CD4-positive, alpha-beta memory T cell (primary cell): ENCODE data around the gene OSCAR. TPM values are rescaled to one million over a fixed set of nuclear protein-coding genes. Genes with fewer than 3 reads are reported as not detected.

Source experiments
- CTCF ChIA-PET: fragments of 350-600 bp; sonication (Branson Sonifier 250); formaldehyde crosslinking; loops from one replicate; lab custom pipeline; 2021; ENCODE audit warnings: inconsistent platforms; ENCODE audit not compliant: partially characterized antibody; lab: Charles Lee
- POLR2A ChIA-PET: fragments of 350-600 bp; sonication (Branson Sonifier 250); formaldehyde crosslinking; loops from one replicate; lab custom pipeline; 2021; ENCODE audit not compliant: partially characterized antibody; lab: Charles Lee
- DNase-seq, 5 donors: peaks; one replicate each; pipeline versions ENCODE4 v3.0.0 to v3.0.0-alpha.2; 2020 to 2022; ENCODE audit warnings: mixed read lengths in 1 of 5
- H3K27ac ChIP-seq: one replicate; pipeline ENCODE4 v1.7.0; 2013; ENCODE audit warnings: low read depth, low read length
- H3K27me3 ChIP-seq: 2 replicates; pipeline ENCODE4 v1.7.0; 2013; ENCODE audit warnings: mild to moderate bottlenecking, low read length, moderate library complexity; ENCODE audit not compliant: insufficient read depth
- H3K36me3 ChIP-seq: 2 replicates; pipeline ENCODE4 v1.7.0; 2013; ENCODE audit warnings: mild to moderate bottlenecking, low read length, moderate library complexity; ENCODE audit not compliant: insufficient read depth
- H3K4me1 ChIP-seq: 2 replicates; pipeline ENCODE4 v1.7.0; 2013; ENCODE audit warnings: mild to moderate bottlenecking, low read length, moderate library complexity; ENCODE audit not compliant: insufficient read depth
- H3K4me3 ChIP-seq, 2 donors: one replicate each; pipeline ENCODE4 v1.7.0; 2013; ENCODE audit warnings: low read length in 2 of 2, mild to moderate bottlenecking in 1 of 2
- H3K9me3 ChIP-seq, 2 donors: one replicate each; pipeline ENCODE4 v1.7.0; 2013; ENCODE audit warnings: low read length in 2 of 2, control low read depth in 1 of 2; ENCODE audit not compliant: control insufficient read depth in 1 of 2
- H3K27ac Mint-ChIP-seq, 7 donors: one replicate each; pipeline ENCODE4 v1.8.0; 2020 to 2021; ENCODE audit warnings: mixed read lengths in 7 of 7, mild to moderate bottlenecking in 6 of 7, inconsistent platforms in 3 of 7, moderate library complexity in 3 of 7
- H3K27me3 Mint-ChIP-seq, 2 donors: one replicate each; pipeline ENCODE4 v1.8.0; 2020 to 2021; ENCODE audit warnings: mixed read lengths in 2 of 2
- H3K36me3 Mint-ChIP-seq, 2 donors: one replicate each; pipeline ENCODE4 v1.8.0; 2020 to 2021; ENCODE audit warnings: mixed read lengths in 2 of 2, inconsistent platforms in 1 of 2, mild to moderate bottlenecking in 1 of 2
- H3K4me1 Mint-ChIP-seq, 4 donors: one replicate each; pipeline ENCODE4 v1.8.0; 2020 to 2021; ENCODE audit warnings: mixed read lengths in 4 of 4, mild to moderate bottlenecking in 1 of 4
- H3K4me3 Mint-ChIP-seq, 8 donors: one replicate each; pipeline ENCODE4 v1.8.0; 2020 to 2021; ENCODE audit warnings: mixed read lengths in 8 of 8, mild to moderate bottlenecking in 7 of 8, moderate library complexity in 6 of 8, inconsistent platforms in 3 of 8
- H3K9me3 Mint-ChIP-seq, 8 donors: one replicate each; pipeline ENCODE4 v1.8.0; 2020 to 2021; ENCODE audit warnings: mixed read lengths in 8 of 8, mild to moderate bottlenecking in 5 of 8, inconsistent platforms in 3 of 8, moderate library complexity in 1 of 8
- intact Hi-C: fragments of 100-400 bp; cut with micrococcal nuclease; formaldehyde crosslinking; loops from one replicate; pipeline ENCODE4 v1.15.1; 2023
- polyA plus RNA-seq, 2 donors: library from polyadenylated mRNA; unstranded; fragments of 300-500 nt; fragmentation: Illumina TruSeq; gene quantifications; one replicate each; pipeline ENCODE4 v1.2.3, GENCODE V29; 2021
- total RNA-seq, 2 experiments: library from RNA; stranded (reverse); gene quantifications; one replicate each; pipeline ENCODE4 v1.2.3, GENCODE V29; 2021

Gene OSCAR
- total RNA-seq (1 to 10 TPM in 1 of 2 experiments, under 1 TPM in 1; 0.64 to 1.1 TPM), polyA plus RNA-seq (under 1 TPM in 1 of 2 donors, not detected in 1; 0.23 TPM)

GRCh38 chr19:54100561-54100960 lies at the start of gene OSCAR:
Gene OSCAR (minus strand): TSS chr19:54100803. CDS start chr19:54100792, 11 bp downstream.
- H3K9me3 ChIP-seq = no peaks in the 10 kb centered on the region
- peaks cover 27% of the 10 kb centered on the region for H3K4me1 ChIP-seq
- H3K4me3 Mint-ChIP-seq = peak within 1 kb of the TSS in 7 of 8 donors; percentile 24 to 70 (median 47)
- H3K27ac ChIP-seq = no peak within 1 kb of the TSS
- POLR2A ChIA-PET = no interaction called here
- H3K4me3 ChIP-seq = no peak within 1 kb of the TSS
- H3K36me3 ChIP-seq = peaks cover 2% of the 10 kb centered on the region
- intact Hi-C loops = loop anchor here (10.0 kb wide), 1 partner anchor 1554 kb away; the partner anchor contains the start of gene U2AF2
- no peak for DNase-seq
- peaks cover 1 to 12% of the 10 kb centered on the region in 2 donors for H3K36me3 Mint-ChIP-seq
- H3K27me3 Mint-ChIP-seq = peaks cover 0 to 3% of the 10 kb centered on the region in 2 donors
- no peaks in the 10 kb centered on the region for H3K27me3 ChIP-seq
- CTCF ChIA-PET = no interaction called here
- H3K9me3 Mint-ChIP-seq = no peaks in the 10 kb centered on the region
- peak within 1 kb of the TSS in 5 of 7 donors; percentile 14 to 90 (median 73) for H3K27ac Mint-ChIP-seq
- peaks cover 16 to 36% (median 20%) of the 10 kb centered on the region in 4 donors for H3K4me1 Mint-ChIP-seq

GRCh38 chr19:54149021-54149812 lies 48.6 kb upstream of the OSCAR start:
- ChIA-PET POLR2A (interaction anchor here (2.2 to 5.5 kb wide), 3 partner anchors 10 to 34 kb away, joined by 7 to 46 read pairs (median 28); partner anchors contain the start of genes CNOT3, LENG1, PRPF31 and TFPT), CTCF (interaction anchor here (1.5 kb wide), 1 partner anchor 12 kb away, joined by 4 read pairs; no protein-coding TSS in a partner anchor)
- Mint-ChIP-seq H3K4me3 (peak overlapping the region in 1 of 8 donors; percentile 9), H3K9me3 (no peaks in the 10 kb centered on the region), H3K27me3 (no peaks in the 10 kb centered on the region), H3K36me3 (peaks cover 35 to 83% of the 10 kb centered on the region in 2 donors), H3K4me1 (peaks cover 5 to 17% (median 11%) of the 10 kb centered on the region in 4 donors), H3K27ac (peak overlapping the region in 1 of 7 donors; percentile 88)
- no peaks in the 10 kb centered on the region for H3K9me3 ChIP-seq
- DNase-seq = no peak
- H3K4me3 ChIP-seq = no peak overlapping the region
- no peak overlapping the region for H3K27ac ChIP-seq
- H3K36me3 ChIP-seq = peaks cover 83% of the 10 kb centered on the region
- H3K4me1 ChIP-seq = peaks cover 10% of the 10 kb centered on the region
- intact Hi-C loops = no loop called here
- no peaks in the 10 kb centered on the region for H3K27me3 ChIP-seq

GRCh38 chr19:54148158-54148557 lies 47.6 kb upstream of the OSCAR start:
- Mint-ChIP-seq H3K36me3 (peaks cover 42 to 83% of the 10 kb centered on the region in 2 donors), H3K4me3 (no peak overlapping the region), H3K27me3 (no peaks in the 10 kb centered on the region), H3K27ac (no peak overlapping the region), H3K9me3 (no peaks in the 10 kb centered on the region), H3K4me1 (peaks cover 0 to 6% (median 4%) of the 10 kb centered on the region in 4 donors)
- Histone ChIP-seq H3K9me3 (no peaks in the 10 kb centered on the region), H3K4me1 (no peaks in the 10 kb centered on the region), H3K27ac (no peak overlapping the region), H3K4me3 (no peak overlapping the region), H3K36me3 (peaks cover 83% of the 10 kb centered on the region), H3K27me3 (no peaks in the 10 kb centered on the region)
- intact Hi-C loops = no loop called here
- DNase-seq = no peak
- ChIA-PET CTCF (interaction anchor here (1.0 kb wide), 1 partner anchor 20 kb away, joined by 3 read pairs; no protein-coding TSS in a partner anchor), POLR2A (interaction anchor here (1.4 to 5.5 kb wide), 3 partner anchors 8 to 11 kb away, joined by 8 to 46 read pairs (median 28); partner anchors contain the start of genes CNOT3 and LENG1)

GRCh38 chr19:54147676-54148075 lies 47.1 kb upstream of the OSCAR start:
- H3K4me3 Mint-ChIP-seq = no peak overlapping the region
- H3K36me3 ChIP-seq = peaks cover 85% of the 10 kb centered on the region

GRCh38 chr19:54145541-54146158 lies 45.0 kb upstream of the OSCAR start:
- ChIA-PET CTCF (no interaction called here), POLR2A (interaction anchor here (2.7 kb wide), 1 partner anchor 13 kb away, joined by 15 read pairs; the partner anchor contains the start of gene LENG1)
- Mint-ChIP-seq H3K9me3 (no peaks in the 10 kb centered on the region), H3K27me3 (no peaks in the 10 kb centered on the region), H3K4me3 (no peak overlapping the region), H3K4me1 (peaks cover 4 to 21% (median 11%) of the 10 kb centered on the region in 4 donors), H3K27ac (peak overlapping the region in 1 of 7 donors; percentile 10), H3K36me3 (peaks cover 50 to 80% of the 10 kb centered on the region in 2 donors)
- intact Hi-C loops = no loop called here
- Histone ChIP-seq H3K27ac (no peak overlapping the region), H3K4me1 (peaks cover 13% of the 10 kb centered on the region), H3K4me3 (no peak overlapping the region), H3K27me3 (no peaks in the 10 kb centered on the region), H3K36me3 (peaks cover 92% of the 10 kb centered on the region), H3K9me3 (no peaks in the 10 kb centered on the region)
- DNase-seq = no peak

More at GRCh38 chr19:54147676-54148075, 47.1 kb upstream of the OSCAR start:
- Histone ChIP-seq H3K9me3 (no peaks in the 10 kb centered on the region), H3K4me3 (no peak overlapping the region), H3K27ac (no peak overlapping the region), H3K27me3 (no peaks in the 10 kb centered on the region), H3K4me1 (peaks cover 2% of the 10 kb centered on the region)
- intact Hi-C loops = no loop called here
- peak overlapping the region in 1 of 7 donors; percentile 68 for H3K27ac Mint-ChIP-seq
- CTCF ChIA-PET = interaction anchor here (1.0 kb wide), 1 partner anchor 21 kb away, joined by 3 read pairs; no protein-coding TSS in a partner anchor
- H3K9me3 Mint-ChIP-seq = no peaks in the 10 kb centered on the region
- H3K36me3 Mint-ChIP-seq = peaks cover 47 to 86% of the 10 kb centered on the region in 2 donors
- H3K4me1 Mint-ChIP-seq = peaks cover 0 to 5% (median 4%) of the 10 kb centered on the region in 4 donors
- no peak for DNase-seq
- no peaks in the 10 kb centered on the region for H3K27me3 Mint-ChIP-seq
- POLR2A ChIA-PET = interaction anchor here (1.4 to 5.5 kb wide), 3 partner anchors 9 to 12 kb away, joined by 8 to 46 read pairs (median 28); partner anchors contain the start of genes CNOT3 and LENG1

- H3K4me1 Mint-ChIP-seq = peaks cover 21 to 39% (median 28%) of the 10 kb centered on the region in 4 donors
- H3K9me3 Mint-ChIP-seq = no peaks in the 10 kb centered on the region
- no peak overlapping the region for H3K27ac ChIP-seq
- no peak overlapping the region for H3K4me3 ChIP-seq
- H3K4me1 ChIP-seq = peaks cover 37% of the 10 kb centered on the region
- no peaks in the 10 kb centered on the region for H3K9me3 ChIP-seq
- peak overlapping the region in 6 of 7 donors; percentile 29 to 88 (median 48) for H3K27ac Mint-ChIP-seq
- peak in 1 of 5 donors; percentile 1 for DNase-seq
- H3K27me3 ChIP-seq = no peaks in the 10 kb centered on the region
- intact Hi-C loops = no loop called here
- peaks cover 39 to 67% of the 10 kb centered on the region in 2 donors for H3K36me3 Mint-ChIP-seq
- ChIA-PET CTCF (interaction anchor here (1.8 kb wide), 1 partner anchor 124 kb away, joined by 4 read pairs; no protein-coding TSS in a partner anchor), POLR2A (interaction anchor here (0.6 to 1.3 kb wide), 3 partner anchors 16 to 59 kb away, joined by 3 to 5 read pairs (median 3); partner anchors contain the start of gene MBOAT7)
- H3K36me3 ChIP-seq = peaks cover 70% of the 10 kb centered on the region
- H3K4me3 Mint-ChIP-seq = no peak overlapping the region
- no peaks in the 10 kb centered on the region for H3K27me3 Mint-ChIP-seq
These were observed 41.7 kb upstream of the OSCAR start for GRCh38 chr19:54142166-54142780.
